Neural progenitor cell (in vitro differentiated cells): ENCODE measurements around the gene MELK. TPM values are rescaled to one million over a fixed set of nuclear protein-coding genes. Genes with fewer than 3 reads are reported as not detected.

Experiments
- DNase-seq: peaks from one replicate; pipeline ENCODE4 v3.0.0-alpha.2; 2016; ENCODE audit warnings: low spot score
- H2AFZ ChIP-seq: fragments of 200-600 bp; sonication (generic); replicated peaks from 2 replicates; pipeline ENCODE4 v1.6.1; 2016; ENCODE audit warnings: antibody characterized with exemption
- H3F3A ChIP-seq: fragments of 200-600 bp; sonication (generic); 2 replicates; pipeline ENCODE4 v1.6.1; 2016; ENCODE audit warnings: antibody characterized with exemption, low read depth
- H3K27ac ChIP-seq: fragments of 200-600 bp; sonication (generic); 2 replicates; pipeline ENCODE4 v1.5.1; 2016; ENCODE audit warnings: mild to moderate bottlenecking
- H3K27me3 ChIP-seq: fragments of 200-600 bp; sonication (generic); 2 replicates; pipeline ENCODE4 v1.6.1; 2016; ENCODE audit warnings: mild to moderate bottlenecking, moderate library complexity
- H3K36me3 ChIP-seq: fragments of 200-600 bp; sonication (generic); 2 replicates; pipeline ENCODE4 v1.5.1; 2016
- H3K4me1 ChIP-seq: fragments of 200-600 bp; sonication (generic); 2 replicates; pipeline ENCODE4 v1.6.1; 2016; ENCODE audit warnings: mixed run types
- H3K4me2 ChIP-seq: fragments of 200-600 bp; sonication (generic); 2 replicates; pipeline ENCODE4 v1.6.1; 2016
- H3K4me3 ChIP-seq: fragments of 200-600 bp; sonication (generic); 2 replicates; pipeline ENCODE4 v1.5.1; 2016
- H3K79me2 ChIP-seq: fragments of 200-600 bp; sonication (generic); 2 replicates; pipeline ENCODE4 v1.6.1; 2016; ENCODE audit warnings: low read depth
- H3K9ac ChIP-seq: fragments of 200-600 bp; sonication (generic); 2 replicates; pipeline ENCODE4 v1.6.1; 2016
- H3K9me3 ChIP-seq: fragments of 200-600 bp; sonication (generic); 2 replicates; pipeline ENCODE4 v1.5.1; 2016; ENCODE audit warnings: low read depth
- H4K20me1 ChIP-seq: fragments of 200-600 bp; sonication (generic); 2 replicates; pipeline ENCODE4 v1.6.1; 2016; ENCODE audit warnings: low read depth
- H3K27ac Mint-ChIP-seq: 3 replicates; pipeline ENCODE4 v1.8.0; 2021; ENCODE audit warnings: mixed read lengths
- H3K27me3 Mint-ChIP-seq: 2 replicates; pipeline ENCODE4 v1.8.0; 2022; ENCODE audit warnings: low read depth, mild to moderate bottlenecking, inconsistent platforms, moderate library complexity, mixed read lengths; ENCODE audit not compliant: insufficient read depth
- H3K36me3 Mint-ChIP-seq: 3 replicates; pipeline ENCODE4 v1.8.0; 2021; ENCODE audit warnings: mixed read lengths
- H3K4me1 Mint-ChIP-seq: 3 replicates; pipeline ENCODE4 v1.8.0; 2021; ENCODE audit warnings: mixed read lengths
- H3K4me3 Mint-ChIP-seq: 3 replicates; pipeline ENCODE4 v1.8.0; 2021; ENCODE audit warnings: mild to moderate bottlenecking, moderate library complexity, mixed read lengths
- H3K9me3 Mint-ChIP-seq: 3 replicates; pipeline ENCODE4 v1.8.0; 2020; ENCODE audit warnings: mixed read lengths
- EZH2 ChIP-seq: fragments of 200-600 bp; sonication (generic); IDR thresholded peaks from 2 replicates; pipeline ENCODE4 v1.6.1; 2017; ENCODE audit warnings: antibody characterized with exemption, mild to moderate bottlenecking, moderate library complexity
- EZH2phosphoT487 ChIP-seq: fragments of 200-600 bp; sonication (generic); IDR thresholded peaks from 2 replicates; pipeline ENCODE4 v1.6.1; 2017; ENCODE audit warnings: antibody characterized with exemption
- total RNA-seq: library from RNA; depleted of rRNA; stranded (reverse); fragments of >200 nt; gene quantifications from 2 replicates; pipeline ENCODE4 v1.2.3, GENCODE V29; 2015; ENCODE audit warnings: low replicate concordance
- TF ChIP-seq, protein P1 (sequence below): fragments of 200-600 bp; sonication (generic); IDR thresholded peaks from 2 replicates; pipeline ENCODE4 v1.5.1; 2017; ENCODE audit warnings: antibody characterized with exemption, mild to moderate bottlenecking

MELK gene
- total RNA-seq, 1 donor from 2014 or later, result 112 TPM

- H3K27ac Mint-ChIP-seq, result no peak overlapping the region
- no peaks in the 10 kb centered on the region for H3K27me3 ChIP-seq
- H3K4me1 ChIP-seq, result no peaks in the 10 kb centered on the region
- no peak overlapping the region for H2AFZ ChIP-seq
- TF ChIP-seq, protein P1, sequence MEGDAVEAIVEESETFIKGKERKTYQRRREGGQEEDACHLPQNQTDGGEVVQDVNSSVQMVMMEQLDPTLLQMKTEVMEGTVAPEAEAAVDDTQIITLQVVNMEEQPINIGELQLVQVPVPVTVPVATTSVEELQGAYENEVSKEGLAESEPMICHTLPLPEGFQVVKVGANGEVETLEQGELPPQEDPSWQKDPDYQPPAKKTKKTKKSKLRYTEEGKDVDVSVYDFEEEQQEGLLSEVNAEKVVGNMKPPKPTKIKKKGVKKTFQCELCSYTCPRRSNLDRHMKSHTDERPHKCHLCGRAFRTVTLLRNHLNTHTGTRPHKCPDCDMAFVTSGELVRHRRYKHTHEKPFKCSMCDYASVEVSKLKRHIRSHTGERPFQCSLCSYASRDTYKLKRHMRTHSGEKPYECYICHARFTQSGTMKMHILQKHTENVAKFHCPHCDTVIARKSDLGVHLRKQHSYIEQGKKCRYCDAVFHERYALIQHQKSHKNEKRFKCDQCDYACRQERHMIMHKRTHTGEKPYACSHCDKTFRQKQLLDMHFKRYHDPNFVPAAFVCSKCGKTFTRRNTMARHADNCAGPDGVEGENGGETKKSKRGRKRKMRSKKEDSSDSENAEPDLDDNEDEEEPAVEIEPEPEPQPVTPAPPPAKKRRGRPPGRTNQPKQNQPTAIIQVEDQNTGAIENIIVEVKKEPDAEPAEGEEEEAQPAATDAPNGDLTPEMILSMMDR, result no peak
- TF ChIP-seq EZH2phosphoT487 (no peak), EZH2 (no peak)
- no peak overlapping the region for H3K27ac ChIP-seq
- H3K4me1 Mint-ChIP-seq, result peaks cover 4% of the 10 kb centered on the region
- peaks cover 2% of the 10 kb centered on the region for H3K9me3 Mint-ChIP-seq
- no peaks in the 10 kb centered on the region for H4K20me1 ChIP-seq
- H3K4me3 ChIP-seq, result no peak overlapping the region
- no peak overlapping the region for H3K9ac ChIP-seq
- H3K4me3 Mint-ChIP-seq, result no peak overlapping the region
- H3F3A ChIP-seq, result no peaks in the 10 kb centered on the region
- no peaks in the 10 kb centered on the region for H3K36me3 ChIP-seq
- no peaks in the 10 kb centered on the region for H3K36me3 Mint-ChIP-seq
- DNase-seq, result no peak
- H3K79me2 ChIP-seq, result no peaks in the 10 kb centered on the region
- H3K9me3 ChIP-seq, result no peaks in the 10 kb centered on the region
- no peak overlapping the region for H3K4me2 ChIP-seq
- H3K27me3 Mint-ChIP-seq, result peaks cover 2% of the 10 kb centered on the region
Measured at GRCh38 chr9:36543916-36544315, 28.8 kb upstream of the MELK start.

GRCh38 chr9:36547598-36547997 is 25.1 kb upstream of the MELK start:
- H3K4me1 Mint-ChIP-seq, result peaks cover 4% of the 10 kb centered on the region
- TF ChIP-seq EZH2phosphoT487, result no peak
- TF ChIP-seq EZH2, result no peak
- TF ChIP-seq, protein P1, result no peak
- Histone ChIP-seq H3K4me1 (no peaks in the 10 kb centered on the region), H3K9me3 (no peaks in the 10 kb centered on the region), H3K27ac (no peak overlapping the region), H3F3A (no peaks in the 10 kb centered on the region), H4K20me1 (no peaks in the 10 kb centered on the region), H3K4me2 (no peak overlapping the region), H2AFZ (no peak overlapping the region), H3K36me3 (no peaks in the 10 kb centered on the region), H3K27me3 (no peaks in the 10 kb centered on the region), H3K79me2 (no peaks in the 10 kb centered on the region), H3K4me3 (no peak overlapping the region), H3K9ac (no peak overlapping the region)
- H3K27me3 Mint-ChIP-seq, result peaks cover 2% of the 10 kb centered on the region
- H3K9me3 Mint-ChIP-seq, result no peaks in the 10 kb centered on the region
- no peaks in the 10 kb centered on the region for H3K36me3 Mint-ChIP-seq
- DNase-seq, result no peak
- H3K4me3 Mint-ChIP-seq, result no peak overlapping the region
- H3K27ac Mint-ChIP-seq, result no peak overlapping the region

- TF ChIP-seq, protein P1, result no peak
- TF ChIP-seq EZH2phosphoT487, result no peak
- TF ChIP-seq EZH2, result no peak
- no peak overlapping the region for H3K4me3 Mint-ChIP-seq
- no peaks in the 10 kb centered on the region for H3F3A ChIP-seq
- no peak overlapping the region for H3K4me2 ChIP-seq
- no peaks in the 10 kb centered on the region for H3K27me3 ChIP-seq
- H4K20me1 ChIP-seq, result no peaks in the 10 kb centered on the region
- no peak overlapping the region for H3K4me3 ChIP-seq
- H3K4me1 Mint-ChIP-seq, result peaks cover 4% of the 10 kb centered on the region
- DNase-seq, result no peak
- no peak overlapping the region for H2AFZ ChIP-seq
- H3K79me2 ChIP-seq, result no peaks in the 10 kb centered on the region
- H3K4me1 ChIP-seq, result no peaks in the 10 kb centered on the region
- H3K27ac Mint-ChIP-seq, result no peak overlapping the region
- no peaks in the 10 kb centered on the region for H3K36me3 Mint-ChIP-seq
- H3K27me3 Mint-ChIP-seq, result peaks cover 2% of the 10 kb centered on the region
- no peaks in the 10 kb centered on the region for H3K9me3 ChIP-seq
- H3K27ac ChIP-seq, result no peak overlapping the region
- no peak overlapping the region for H3K9ac ChIP-seq
- no peaks in the 10 kb centered on the region for H3K9me3 Mint-ChIP-seq
- H3K36me3 ChIP-seq, result no peaks in the 10 kb centered on the region
Measured at GRCh38 chr9:36548454-36548853, 24.2 kb upstream of the MELK start.
